ENCODE results near the gene RIN1.
A peak's percentile ranks its signal among the peaks of the same experiment; 100 is the strongest.
"Not testable (repeated sequence)": the region's sequence is repeated elsewhere in the genome, so short reads cannot be mapped to it uniquely, and the experiment has no call there.

RIN1 gene

GRCh38 chr11:66336234-66337102 is at the start of gene RIN1:
TSS of gene RIN1 (minus strand) at chr11:66336434. CDS start at chr11:66336402, 32 bp downstream.
- DNase-seq (ENCODE audit: low spot score) = peak; percentile 100

- not testable (repeated sequence) for DNase-seq (ENCODE audit: low spot score)
Observed at GRCh38 chr11:66384316-66384715, 48.1 kb upstream of the RIN1 start.

GRCh38 chr11:66380264-66380663 is 44.0 kb upstream of the RIN1 start:
- not testable (repeated sequence) for DNase-seq (ENCODE audit: low spot score)

- DNase-seq (ENCODE audit: low spot score) = not testable (repeated sequence)
Observed at GRCh38 chr11:66373690-66374287, 37.6 kb upstream of the RIN1 start.

- peak; percentile 37 for DNase-seq (ENCODE audit: low spot score)
Observed at GRCh38 chr11:66373265-66373664, 37.0 kb upstream of the RIN1 start.

GRCh38 chr11:66371627-66372415 is 35.6 kb upstream of the RIN1 start, which contains the start of gene SLC29A2:
TSS of gene SLC29A2 (minus strand) at chr11:66371760. CDS start at chr11:66371591, 169 bp downstream.
- peak; percentile 100 for DNase-seq (ENCODE audit: low spot score)

GRCh38 chr11:66369073-66369894 is 33.0 kb upstream of the RIN1 start:
- no peak for DNase-seq (ENCODE audit: low spot score)

- DNase-seq (ENCODE audit: low spot score) = no peak
Observed at GRCh38 chr11:66368484-66368883, 32.2 kb upstream of the RIN1 start.

- DNase-seq (ENCODE audit: low spot score) = no peak
Observed at GRCh38 chr11:66367561-66368312, 31.5 kb upstream of the RIN1 start.

- peak; percentile 44 for DNase-seq (ENCODE audit: low spot score)
Observed at GRCh38 chr11:66366844-66367477, 30.7 kb upstream of the RIN1 start.

GRCh38 chr11:66365711-66366619 is 29.7 kb upstream of the RIN1 start:
- peak; percentile 56 for DNase-seq (ENCODE audit: low spot score)

GRCh38 chr11:66365166-66365565 is 28.9 kb upstream of the RIN1 start:
- DNase-seq (ENCODE audit: low spot score) = no peak

GRCh38 chr11:66363805-66364535 is 27.7 kb upstream of the RIN1 start:
- peak; percentile 100 for DNase-seq (ENCODE audit: low spot score)

GRCh38 chr11:66363187-66363601 is 27.0 kb upstream of the RIN1 start:
- peak; percentile 46 for DNase-seq (ENCODE audit: low spot score)

- DNase-seq (ENCODE audit: low spot score) = peak; percentile 34
Observed at GRCh38 chr11:66362481-66363147, 26.4 kb upstream of the RIN1 start.

- DNase-seq (ENCODE audit: low spot score) = peak; percentile 43
Observed at GRCh38 chr11:66361502-66361941, 25.3 kb upstream of the RIN1 start.

GRCh38 chr11:66360406-66361073 is 24.3 kb upstream of the RIN1 start:
- DNase-seq (ENCODE audit: low spot score) = peak; percentile 42
